T-helper 22 cell (primary cell): ENCODE results near the gene DR1.

Experiments
- DNase-seq: peaks from one replicate; pipeline ENCODE4 v3.0.0-alpha.2; 2020; ENCODE audit warnings: low read depth

DR1 gene

GRCh38 chr1:93345633-93346420 lies at the start of gene DR1:
DR1 (plus strand) TSS chr1:93345907; CDS start chr1:93346646, 739 bp downstream.
- DNase-seq = peak; percentile 81

- no peak for DNase-seq
Observed at GRCh38 chr1:93296555-93297154, 49.1 kb upstream of the DR1 start.

GRCh38 chr1:93301131-93301530 lies 44.6 kb upstream of the DR1 start:
- DNase-seq = no peak

- DNase-seq = no peak
Observed at GRCh38 chr1:93302078-93302477, 43.6 kb upstream of the DR1 start.

GRCh38 chr1:93304716-93305138 lies 41.0 kb upstream of the DR1 start:
- DNase-seq = no peak

- DNase-seq = no peak
Observed at GRCh38 chr1:93306920-93307319, 38.8 kb upstream of the DR1 start.

- DNase-seq = no peak
Observed at GRCh38 chr1:93313026-93313425, 32.7 kb upstream of the DR1 start.

GRCh38 chr1:93317207-93317606 lies 28.5 kb upstream of the DR1 start:
- DNase-seq = no peak

- DNase-seq = no peak
Observed at GRCh38 chr1:93317943-93318342, 27.8 kb upstream of the DR1 start.

GRCh38 chr1:93321720-93322119 lies 24.0 kb upstream of the DR1 start:
- DNase-seq = no peak

GRCh38 chr1:93322349-93322748 lies 23.4 kb upstream of the DR1 start:
- no peak for DNase-seq

GRCh38 chr1:93323185-93323820 lies 22.4 kb upstream of the DR1 start:
- no peak for DNase-seq

- DNase-seq = no peak
Observed at GRCh38 chr1:93324486-93325464, 20.9 kb upstream of the DR1 start.

GRCh38 chr1:93328809-93329760 lies 16.6 kb upstream of the DR1 start:
- no peak for DNase-seq

- DNase-seq = no peak
Observed at GRCh38 chr1:93330196-93330595, 15.5 kb upstream of the DR1 start.

GRCh38 chr1:93330617-93331016 lies 15.1 kb upstream of the DR1 start:
- no peak for DNase-seq

- no peak for DNase-seq
Observed at GRCh38 chr1:93331412-93331811, 14.3 kb upstream of the DR1 start.

GRCh38 chr1:93332368-93332767 lies 13.3 kb upstream of the DR1 start:
- no peak for DNase-seq

- DNase-seq = no peak
Observed at GRCh38 chr1:93338387-93339146, 7.1 kb upstream of the DR1 start.

- DNase-seq = no peak
Observed at GRCh38 chr1:93339171-93339697, 6.5 kb upstream of the DR1 start.
